Smooth muscle cell (in vitro differentiated cells): ENCODE measurements around the gene ADCY5. TPM values are rescaled to one million over a fixed set of nuclear protein-coding genes. Genes with fewer than 3 reads are reported as not detected.

Experiments used
- DNase-seq: peaks from one replicate; lab custom pipeline; 2025; ENCODE audit not compliant: unreplicated experiment; lab: John Stamatoyannopoulos, UW
- H2AFZ ChIP-seq: fragments of 200-600 bp; sonication (generic); 2 replicates; pipeline ENCODE4 v1.6.0; 2016; ENCODE audit warnings: antibody characterized with exemption, low read depth, mild to moderate bottlenecking
- H3F3A ChIP-seq: fragments of 200-600 bp; sonication (generic); 2 replicates; pipeline ENCODE4 v1.6.0; 2017; ENCODE audit warnings: antibody characterized with exemption, low read depth
- H3K27ac ChIP-seq: fragments of 200-600 bp; sonication (generic); 2 replicates; pipeline ENCODE4 v1.5.1; 2016; ENCODE audit warnings: low read depth, mild to moderate bottlenecking
- H3K27me3 ChIP-seq: fragments of 200-600 bp; sonication (generic); 2 replicates; pipeline ENCODE4 v1.6.1; 2016; ENCODE audit warnings: low read depth, mild to moderate bottlenecking
- H3K36me3 ChIP-seq: fragments of 200-600 bp; sonication (generic); 2 replicates; pipeline ENCODE4 v1.5.1; 2016; ENCODE audit warnings: low read depth
- H3K4me1 ChIP-seq: fragments of 200-600 bp; sonication (generic); 2 replicates; pipeline ENCODE4 v1.5.1; 2016; ENCODE audit warnings: low read depth
- H3K4me2 ChIP-seq: fragments of 200-600 bp; sonication (generic); 2 replicates; pipeline ENCODE4 v1.6.0; 2016; ENCODE audit warnings: mild to moderate bottlenecking
- H3K4me3 ChIP-seq: fragments of 200-600 bp; sonication (generic); 2 replicates; pipeline ENCODE4 v1.5.1; 2016; ENCODE audit warnings: mild to moderate bottlenecking
- H3K79me2 ChIP-seq: fragments of 200-600 bp; sonication (generic); 2 replicates; pipeline ENCODE4 v1.6.0; 2016; ENCODE audit warnings: low read depth, mild to moderate bottlenecking
- H3K9ac ChIP-seq: fragments of 200-600 bp; sonication (generic); 2 replicates; pipeline ENCODE4 v1.6.0; 2016; ENCODE audit warnings: low read depth
- H3K9me3 ChIP-seq: fragments of 200-600 bp; sonication (generic); replicated peaks from 2 replicates; pipeline ENCODE4 v1.5.1; 2016; ENCODE audit warnings: low read depth
- H4K20me1 ChIP-seq: fragments of 200-600 bp; sonication (generic); 2 replicates; pipeline ENCODE4 v1.6.0; 2016; ENCODE audit warnings: low read depth
- WGBS: methylation state at CpG from one replicate; pipeline ENCODE4 v1.1.7; 2016; ENCODE audit warnings: low lambda C conversion rate; 5-methylcytosine and 5-hydroxymethylcytosine counted together
- polyA plus RNA-seq: library from polyadenylated mRNA; unstranded; fragments of >200 nt; fragmentation: Nextera tagmentation; extraction: Ambion mirVana; gene quantifications from 2 replicates; pipeline ENCODE4 v1.2.1, GENCODE V29; 2016
- total RNA-seq: library from RNA; depleted of rRNA; stranded (reverse); fragments of >200 nt; gene quantifications from 2 replicates; pipeline ENCODE4 v1.2.3, GENCODE V29; 2014
- TF ChIP-seq, protein P1 (sequence below): fragments of 200-600 bp; sonication (generic); IDR thresholded peaks from 2 replicates; pipeline ENCODE4 v1.5.1; 2017; ENCODE audit warnings: borderline replicate concordance, mild to moderate bottlenecking, antibody characterized with exemption; ENCODE audit not compliant: insufficient read depth, poor library complexity, severe bottlenecking

The ADCY5 gene
- total and polyA plus RNA-seq, 2 experiments from 2014 or later: 0.50 to 0.58 TPM

DNA sequence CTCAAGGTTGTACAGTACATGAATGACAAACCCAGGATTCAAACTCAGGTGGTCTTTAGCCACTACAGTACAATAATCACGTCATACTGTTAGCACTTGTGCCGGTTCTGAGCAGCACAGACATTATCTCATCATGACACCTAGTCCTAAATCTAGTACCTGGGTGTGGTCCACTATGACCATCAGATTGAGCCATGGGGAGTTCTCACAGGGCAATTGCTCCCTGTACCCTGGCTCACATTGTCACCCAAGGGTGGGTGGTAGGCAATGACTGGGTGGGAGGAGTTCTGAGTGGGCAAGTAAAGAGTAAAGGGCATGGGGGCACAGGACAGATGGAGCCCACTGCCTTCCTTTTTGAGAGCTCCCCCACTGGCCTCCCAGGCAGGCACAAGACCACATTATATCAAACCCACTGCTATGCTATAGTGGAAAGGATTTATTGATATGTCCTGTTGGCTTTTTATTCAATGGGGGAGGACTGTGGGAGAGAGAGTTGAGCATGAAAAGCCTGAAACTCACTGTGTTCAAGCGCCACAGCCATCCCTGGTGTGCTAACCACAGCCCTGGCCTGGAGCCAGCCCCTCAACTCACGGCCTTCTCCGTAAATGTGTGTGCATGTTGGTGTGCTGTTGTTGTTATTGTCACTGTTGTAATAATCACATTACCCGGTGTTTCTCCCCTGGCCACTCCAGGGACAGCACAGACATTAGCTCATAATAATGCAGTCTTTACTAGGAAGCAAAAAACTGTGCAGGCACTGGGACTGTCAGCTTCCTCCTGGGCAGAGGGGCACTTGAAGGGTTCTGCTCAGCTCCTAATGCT, 27.3 kb downstream of the ADCY5 start:
- H3K4me1 ChIP-seq: no peaks in the 10 kb centered on the region
- no peaks in the 10 kb centered on the region for H3K36me3 ChIP-seq
- H3K9ac ChIP-seq: no peak overlapping the region
- TF ChIP-seq, protein P1, sequence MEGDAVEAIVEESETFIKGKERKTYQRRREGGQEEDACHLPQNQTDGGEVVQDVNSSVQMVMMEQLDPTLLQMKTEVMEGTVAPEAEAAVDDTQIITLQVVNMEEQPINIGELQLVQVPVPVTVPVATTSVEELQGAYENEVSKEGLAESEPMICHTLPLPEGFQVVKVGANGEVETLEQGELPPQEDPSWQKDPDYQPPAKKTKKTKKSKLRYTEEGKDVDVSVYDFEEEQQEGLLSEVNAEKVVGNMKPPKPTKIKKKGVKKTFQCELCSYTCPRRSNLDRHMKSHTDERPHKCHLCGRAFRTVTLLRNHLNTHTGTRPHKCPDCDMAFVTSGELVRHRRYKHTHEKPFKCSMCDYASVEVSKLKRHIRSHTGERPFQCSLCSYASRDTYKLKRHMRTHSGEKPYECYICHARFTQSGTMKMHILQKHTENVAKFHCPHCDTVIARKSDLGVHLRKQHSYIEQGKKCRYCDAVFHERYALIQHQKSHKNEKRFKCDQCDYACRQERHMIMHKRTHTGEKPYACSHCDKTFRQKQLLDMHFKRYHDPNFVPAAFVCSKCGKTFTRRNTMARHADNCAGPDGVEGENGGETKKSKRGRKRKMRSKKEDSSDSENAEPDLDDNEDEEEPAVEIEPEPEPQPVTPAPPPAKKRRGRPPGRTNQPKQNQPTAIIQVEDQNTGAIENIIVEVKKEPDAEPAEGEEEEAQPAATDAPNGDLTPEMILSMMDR: no peak
- no peak overlapping the region for H3K4me3 ChIP-seq
- no peak overlapping the region for H3K27ac ChIP-seq
- no peak overlapping the region for H2AFZ ChIP-seq
- H3K79me2 ChIP-seq: no peaks in the 10 kb centered on the region
- no peaks in the 10 kb centered on the region for H3F3A ChIP-seq
- no peak for DNase-seq
- WGBS: 52% methylated on average over 6 of the region's 6 CpGs
- H3K4me2 ChIP-seq: no peak overlapping the region
- no peaks in the 10 kb centered on the region for H4K20me1 ChIP-seq
- peaks cover 50% of the 10 kb centered on the region for H3K27me3 ChIP-seq
- H3K9me3 ChIP-seq: no peaks in the 10 kb centered on the region

DNA sequence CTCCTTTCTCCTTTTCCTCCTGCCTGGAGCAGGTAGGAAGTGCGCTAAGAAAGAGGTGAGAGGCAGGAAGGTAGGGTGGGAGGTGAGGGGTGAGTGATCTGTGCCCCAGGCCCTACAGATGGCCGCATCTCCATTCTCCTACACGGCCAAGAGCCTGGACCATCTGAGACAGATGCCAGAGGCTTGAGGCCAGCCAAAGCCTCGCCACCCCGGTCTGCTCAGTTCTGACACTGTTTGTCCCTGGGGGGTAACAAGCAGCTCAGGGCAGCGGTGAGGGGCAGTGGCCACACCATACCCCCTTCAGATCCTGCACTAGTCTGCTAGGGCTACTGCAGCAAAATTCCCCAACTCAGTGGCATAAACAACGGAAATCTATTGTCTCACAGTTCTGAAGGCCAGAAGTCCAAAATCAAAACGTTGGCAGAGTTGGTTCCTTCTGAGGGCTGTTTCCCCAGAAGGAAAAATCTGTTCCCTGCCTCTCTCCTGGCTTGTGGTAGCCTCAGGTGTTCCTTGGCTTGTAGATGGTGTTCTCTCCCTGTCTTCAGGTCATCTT, 28.4 kb downstream of the ADCY5 start:
- no peak overlapping the region for H3K9ac ChIP-seq
- H3K4me2 ChIP-seq: no peak overlapping the region
- H4K20me1 ChIP-seq: no peaks in the 10 kb centered on the region
- no peaks in the 10 kb centered on the region for H3K79me2 ChIP-seq
- DNase-seq: no peak
- no peaks in the 10 kb centered on the region for H3K4me1 ChIP-seq
- no peak overlapping the region for H3K4me3 ChIP-seq
- H3K36me3 ChIP-seq: no peaks in the 10 kb centered on the region
- H3K9me3 ChIP-seq: no peaks in the 10 kb centered on the region
- H3K27me3 ChIP-seq: peaks cover 40% of the 10 kb centered on the region
- 91% methylated on average over 8 of the region's 8 CpGs for WGBS
- no peak overlapping the region for H2AFZ ChIP-seq
- H3K27ac ChIP-seq: no peak overlapping the region
- no peaks in the 10 kb centered on the region for H3F3A ChIP-seq
- TF ChIP-seq, protein P1: no peak

DNA sequence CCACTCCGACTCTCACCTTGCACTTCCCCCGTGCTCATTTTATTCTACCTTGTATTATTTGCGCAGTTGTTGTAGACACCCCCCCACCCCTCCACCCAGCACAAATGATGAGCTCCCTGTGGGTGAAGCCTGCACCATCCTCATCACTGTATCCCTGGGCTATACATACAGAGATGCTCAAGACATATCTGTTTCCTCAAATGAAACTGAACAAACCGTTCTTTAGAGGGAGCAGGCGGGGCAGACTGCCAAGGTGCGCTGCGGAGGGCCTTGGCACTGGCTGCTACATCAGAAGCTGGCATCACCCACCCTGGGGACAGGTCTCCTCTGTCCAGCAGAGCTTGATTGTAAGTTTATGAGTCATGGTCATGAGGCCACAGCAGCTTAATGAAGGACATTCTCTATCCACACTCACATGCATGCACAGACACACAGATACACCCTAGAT, 29.0 kb downstream of the ADCY5 start:
- Histone ChIP-seq H3F3A (no peaks in the 10 kb centered on the region), H3K4me1 (no peaks in the 10 kb centered on the region), H3K4me2 (no peak overlapping the region), H3K27me3 (peaks cover 35% of the 10 kb centered on the region), H3K9me3 (no peaks in the 10 kb centered on the region), H3K36me3 (no peaks in the 10 kb centered on the region), H3K27ac (no peak overlapping the region), H3K9ac (no peak overlapping the region), H3K79me2 (no peaks in the 10 kb centered on the region), H4K20me1 (no peaks in the 10 kb centered on the region), H3K4me3 (no peak overlapping the region), H2AFZ (no peak overlapping the region)
- TF ChIP-seq, protein P1: no peak
- no peak for DNase-seq
- 96% methylated on average over 7 of the region's 7 CpGs for WGBS
